Cardiac muscle cell (in vitro differentiated cells and primary cell): ENCODE results near the gene ATP6V0A1. TPM values are rescaled to one million over a fixed set of nuclear protein-coding genes. Genes with fewer than 3 reads are reported as not detected.

ENCODE experiments used
- DNase-seq, 2 donors: peaks; one replicate each; pipeline versions ENCODE4 v3.0.0 to v3.0.0-alpha.2; 2010 to 2017; ENCODE audit warnings: low read depth in 1 of 2, low spot score in 1 of 2
- H3K27ac ChIP-seq: fragments of 200-600 bp; sonication (generic); 2 replicates; pipeline ENCODE4 v1.5.1; 2016
- H3K27me3 ChIP-seq: fragments of 200-600 bp; sonication (generic); 2 replicates; pipeline ENCODE4 v1.6.0; 2016; ENCODE audit warnings: control low read depth
- H3K36me3 ChIP-seq: fragments of 200-600 bp; sonication (generic); 2 replicates; pipeline ENCODE4 v1.5.1; 2016; ENCODE audit warnings: control low read depth
- H3K4me1 ChIP-seq: fragments of 200-600 bp; sonication (generic); 2 replicates; pipeline ENCODE4 v1.8.1; 2017; ENCODE audit warnings: low read depth, mild to moderate bottlenecking, mixed run types
- H3K4me3 ChIP-seq: fragments of 200-600 bp; sonication (generic); 2 replicates; pipeline ENCODE4 v1.5.1; 2016; ENCODE audit warnings: mild to moderate bottlenecking
- H3K9me3 ChIP-seq: fragments of 200-600 bp; sonication (generic); 2 replicates; pipeline ENCODE4 v1.5.1; 2017; ENCODE audit warnings: low read depth, mild to moderate bottlenecking, control low read depth
- polyA plus RNA-seq: library from polyadenylated mRNA; unstranded; fragments of >200 nt; fragmentation: Nextera tagmentation; extraction: Ambion mirVana; gene quantifications from 2 replicates; pipeline ENCODE4 v1.2.1, GENCODE V29; 2016
- total RNA-seq: library from RNA; depleted of rRNA; stranded (reverse); fragments of >200 nt; gene quantifications from 2 replicates; pipeline ENCODE4 v1.2.3, GENCODE V29; 2016
- TF ChIP-seq, protein P1 (sequence below): IDR thresholded peaks from 2 replicates; pipeline ENCODE4 v1.5.1; 2012; ENCODE audit warnings: low read depth, mild to moderate bottlenecking, low read length

The ATP6V0A1 gene
- total and polyA plus RNA-seq, 2 experiments from 2014 or later, result 44.6 to 50.8 TPM

DNA sequence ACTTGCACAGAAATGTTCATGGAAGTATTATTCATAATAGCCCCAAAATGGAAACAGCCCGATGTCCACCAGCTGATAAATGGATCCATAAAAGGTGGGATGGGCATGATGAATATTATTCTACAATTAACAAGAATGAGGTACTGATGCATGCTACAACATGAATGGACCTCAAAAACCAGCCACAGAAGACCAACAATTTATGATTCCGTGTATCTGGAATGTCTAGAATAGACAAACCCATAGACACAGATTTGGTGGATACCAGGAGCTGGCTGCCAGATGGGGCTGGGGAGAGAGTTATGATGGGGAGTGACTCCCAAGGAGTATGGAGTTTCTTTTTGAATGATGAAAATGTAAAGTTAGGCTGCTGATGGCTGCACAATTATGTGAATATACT, 66.5 kb downstream of the ATP6V0A1 start:
- Histone ChIP-seq H3K4me3 (no peak overlapping the region), H3K4me1 (peaks cover 15% of the 10 kb centered on the region), H3K36me3 (no peaks in the 10 kb centered on the region), H3K27ac (no peak overlapping the region), H3K9me3 (no peaks in the 10 kb centered on the region), H3K27me3 (no peaks in the 10 kb centered on the region)
- DNase-seq, result no peak
- TF ChIP-seq, protein P1, sequence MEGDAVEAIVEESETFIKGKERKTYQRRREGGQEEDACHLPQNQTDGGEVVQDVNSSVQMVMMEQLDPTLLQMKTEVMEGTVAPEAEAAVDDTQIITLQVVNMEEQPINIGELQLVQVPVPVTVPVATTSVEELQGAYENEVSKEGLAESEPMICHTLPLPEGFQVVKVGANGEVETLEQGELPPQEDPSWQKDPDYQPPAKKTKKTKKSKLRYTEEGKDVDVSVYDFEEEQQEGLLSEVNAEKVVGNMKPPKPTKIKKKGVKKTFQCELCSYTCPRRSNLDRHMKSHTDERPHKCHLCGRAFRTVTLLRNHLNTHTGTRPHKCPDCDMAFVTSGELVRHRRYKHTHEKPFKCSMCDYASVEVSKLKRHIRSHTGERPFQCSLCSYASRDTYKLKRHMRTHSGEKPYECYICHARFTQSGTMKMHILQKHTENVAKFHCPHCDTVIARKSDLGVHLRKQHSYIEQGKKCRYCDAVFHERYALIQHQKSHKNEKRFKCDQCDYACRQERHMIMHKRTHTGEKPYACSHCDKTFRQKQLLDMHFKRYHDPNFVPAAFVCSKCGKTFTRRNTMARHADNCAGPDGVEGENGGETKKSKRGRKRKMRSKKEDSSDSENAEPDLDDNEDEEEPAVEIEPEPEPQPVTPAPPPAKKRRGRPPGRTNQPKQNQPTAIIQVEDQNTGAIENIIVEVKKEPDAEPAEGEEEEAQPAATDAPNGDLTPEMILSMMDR, result no peak

DNA sequence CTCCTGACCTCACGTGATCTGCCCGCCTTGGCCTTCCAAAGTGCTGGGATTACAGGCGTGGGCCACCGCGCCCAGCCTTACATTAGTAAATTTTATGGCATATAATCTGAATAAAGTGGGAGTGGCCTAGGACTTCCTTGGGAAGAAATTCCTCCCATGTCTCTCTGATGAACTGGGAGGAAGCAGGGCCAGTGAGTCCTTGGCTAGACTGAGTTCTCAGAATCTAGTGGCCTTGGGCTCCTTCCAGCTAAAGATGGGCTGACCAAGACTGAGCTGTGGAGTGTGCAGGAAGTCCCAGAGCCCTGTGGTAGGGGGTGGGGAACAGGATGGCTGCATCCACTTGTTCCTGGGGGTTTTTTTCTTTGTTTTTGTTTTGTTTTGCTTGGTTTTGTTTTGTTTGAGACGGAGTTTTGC, 67.4 kb downstream of the ATP6V0A1 start:
- DNase-seq, result peak in 1 of 2 donors; percentile 58
- no peak overlapping the region for H3K4me3 ChIP-seq
- H3K36me3 ChIP-seq, result no peaks in the 10 kb centered on the region
- no peaks in the 10 kb centered on the region for H3K9me3 ChIP-seq
- no peaks in the 10 kb centered on the region for H3K27me3 ChIP-seq
- H3K27ac ChIP-seq, result no peak overlapping the region
- H3K4me1 ChIP-seq, result peaks cover 8% of the 10 kb centered on the region
- TF ChIP-seq, protein P1, result no peak

DNA sequence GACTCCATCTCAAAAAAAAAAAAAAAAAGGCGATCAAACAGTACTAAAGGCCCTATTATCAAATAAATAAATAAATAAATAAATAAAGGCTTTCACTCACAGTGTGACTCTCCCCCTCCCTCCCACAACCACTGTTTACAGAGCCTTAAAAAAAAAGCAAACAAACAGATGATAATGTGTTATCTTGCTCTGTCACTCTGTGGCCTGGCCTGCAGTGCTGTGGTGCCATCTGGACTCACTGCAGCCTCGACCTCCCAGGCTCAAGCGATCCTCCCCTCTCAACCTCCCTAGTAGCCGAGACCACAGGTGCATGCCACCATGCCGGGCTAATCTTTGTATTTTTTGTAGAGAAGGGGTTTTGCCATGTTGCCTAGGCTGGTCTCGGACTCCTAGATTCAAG, 69.3 kb downstream of the ATP6V0A1 start:
- TF ChIP-seq, protein P1, result no peak
- Histone ChIP-seq H3K9me3 (no peaks in the 10 kb centered on the region), H3K27me3 (no peaks in the 10 kb centered on the region), H3K36me3 (no peaks in the 10 kb centered on the region), H3K4me3 (no peak overlapping the region), H3K27ac (no peak overlapping the region), H3K4me1 (peaks cover 5% of the 10 kb centered on the region)
- no peak for DNase-seq

DNA sequence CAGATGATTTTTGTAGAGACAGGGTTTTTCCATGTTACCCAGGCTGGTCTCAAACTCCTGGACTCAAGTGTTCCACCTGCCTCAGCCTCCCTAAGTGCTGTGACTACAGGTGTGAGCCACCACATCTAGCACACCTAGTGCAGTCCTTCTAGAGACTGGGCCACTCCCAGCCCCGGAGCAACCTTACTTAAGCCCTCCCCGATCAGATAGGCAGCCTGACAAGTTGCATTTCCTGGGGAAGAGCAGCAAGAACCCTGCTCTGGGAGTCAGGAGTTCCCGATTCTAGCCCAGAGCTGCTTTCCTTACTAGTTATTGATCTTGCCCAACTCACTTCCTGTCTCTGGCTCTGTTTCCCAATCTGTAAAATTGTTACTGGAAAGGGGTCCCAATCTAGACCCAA, 70.4 kb downstream of the ATP6V0A1 start:
- Histone ChIP-seq H3K9me3 (no peaks in the 10 kb centered on the region), H3K27ac (no peak overlapping the region), H3K27me3 (no peaks in the 10 kb centered on the region), H3K36me3 (no peaks in the 10 kb centered on the region), H3K4me3 (no peak overlapping the region), H3K4me1 (no peaks in the 10 kb centered on the region)
- TF ChIP-seq, protein P1, result no peak
- DNase-seq, result no peak

DNA sequence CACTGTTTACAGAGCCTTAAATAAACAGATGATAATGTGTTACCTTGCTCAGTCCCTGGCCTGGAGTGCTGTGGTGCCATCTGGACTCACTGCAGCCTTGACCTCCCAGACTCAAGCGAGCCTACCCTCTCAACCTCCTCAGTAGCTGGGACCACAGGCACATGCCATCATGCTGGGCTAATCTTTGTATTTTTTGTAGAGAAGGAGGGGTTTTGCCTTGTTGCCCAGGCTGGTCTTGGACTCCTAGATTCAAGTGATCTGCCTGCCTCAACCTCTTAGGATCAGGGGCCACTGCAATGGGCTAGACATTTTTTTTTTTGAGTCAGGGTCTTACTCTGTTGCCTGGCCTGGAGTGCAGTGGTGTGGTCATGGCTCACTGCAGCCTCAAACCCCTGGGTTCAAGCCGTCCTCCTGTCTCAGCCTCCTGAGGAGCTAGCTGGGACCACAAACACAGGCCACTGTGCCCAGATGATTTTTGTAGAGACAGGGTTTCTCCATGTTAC, 72.3 kb downstream of the ATP6V0A1 start:
- H3K27me3 ChIP-seq, result no peaks in the 10 kb centered on the region
- no peak overlapping the region for H3K27ac ChIP-seq
- H3K36me3 ChIP-seq, result no peaks in the 10 kb centered on the region
- TF ChIP-seq, protein P1, result no peak
- H3K9me3 ChIP-seq, result no peaks in the 10 kb centered on the region
- H3K4me1 ChIP-seq, result peaks cover 2% of the 10 kb centered on the region
- H3K4me3 ChIP-seq, result no peak overlapping the region
- DNase-seq, result no peak
